ENCODE results near the gene MMP3.

The MMP3 gene

GRCh38 chr11:102831489-102832440, 11.6 kb downstream of the MMP3 start:
- DNase-seq (ENCODE audit: low read depth in 2 of 2) = no peak

- no peak for DNase-seq (ENCODE audit: low read depth in 2 of 2)
Measured at GRCh38 chr11:102831128-102831488, 12.3 kb downstream of the MMP3 start.

GRCh38 chr11:102830001-102830727, 13.2 kb downstream of the MMP3 start:
- DNase-seq (ENCODE audit: low read depth in 2 of 2) = no peak

GRCh38 chr11:102829316-102830000, 14.0 kb downstream of the MMP3 start:
- no peak for DNase-seq (ENCODE audit: low read depth in 2 of 2)

- DNase-seq (ENCODE audit: low read depth in 2 of 2) = no peak
Measured at GRCh38 chr11:102824556-102824955, 18.9 kb downstream of the MMP3 start.

- DNase-seq (ENCODE audit: low read depth in 2 of 2) = no peak
Measured at GRCh38 chr11:102819491-102819890, 23.9 kb downstream of the MMP3 start.

GRCh38 chr11:102813484-102813883, 29.9 kb downstream of the MMP3 start:
- DNase-seq (ENCODE audit: low read depth in 2 of 2) = no peak

- no peak for DNase-seq (ENCODE audit: low read depth in 2 of 2)
Measured at GRCh38 chr11:102812188-102812587, 31.2 kb downstream of the MMP3 start.

GRCh38 chr11:102810950-102811660, 32.3 kb downstream of the MMP3 start:
- no peak for DNase-seq (ENCODE audit: low read depth in 2 of 2)

- no peak for DNase-seq (ENCODE audit: low read depth in 2 of 2)
Measured at GRCh38 chr11:102809971-102810370, 33.4 kb downstream of the MMP3 start.

GRCh38 chr11:102807921-102808320, 35.5 kb downstream of the MMP3 start:
- DNase-seq (ENCODE audit: low read depth in 2 of 2) = no peak

- DNase-seq (ENCODE audit: low read depth in 2 of 2) = no peak
Measured at GRCh38 chr11:102806296-102806695, 37.1 kb downstream of the MMP3 start.

- no peak for DNase-seq (ENCODE audit: low read depth in 2 of 2)
Measured at GRCh38 chr11:102802341-102802740, 41.1 kb downstream of the MMP3 start.

GRCh38 chr11:102800767-102801166, 42.6 kb downstream of the MMP3 start:
- no peak for DNase-seq (ENCODE audit: low read depth in 2 of 2)

- no peak for DNase-seq (ENCODE audit: low read depth in 2 of 2)
Measured at GRCh38 chr11:102799681-102800340, 43.6 kb downstream of the MMP3 start.

- DNase-seq (ENCODE audit: low read depth in 2 of 2) = no peak
Measured at GRCh38 chr11:102798012-102798746, 45.2 kb downstream of the MMP3 start, which contains the start of gene MMP1. Gene MMP1 (minus strand): TSS chr11:102798160. CDS start chr11:102798092, 68 bp downstream.

- no peak for DNase-seq (ENCODE audit: low read depth in 2 of 2)
Measured at GRCh38 chr11:102794382-102794781, 49.0 kb downstream of the MMP3 start.

GRCh38 chr11:102793677-102794290, 49.6 kb downstream of the MMP3 start:
- no peak for DNase-seq (ENCODE audit: low read depth in 2 of 2)

- no peak for DNase-seq (ENCODE audit: low read depth in 2 of 2)
Measured at GRCh38 chr11:102792604-102793003, 50.8 kb downstream of the MMP3 start.

All from stimulated activated CD4-positive, alpha-beta T cell treated with anti-CD3 and anti-CD28 coated beads, Interleukin-15, amount 100 ng/mL, for 48 hours (primary cell).